A673 (cell line): ENCODE measurements around the gene ANKRD55. TPM values are rescaled to one million over a fixed set of nuclear protein-coding genes. Genes with fewer than 3 reads are reported as not detected.
"Not testable (repeated sequence)": the region's sequence is repeated elsewhere in the genome, so short reads cannot be mapped to it uniquely, and the experiment has no call there.

Source experiments
- BruUV-seq: library from RNA; stranded (reverse); fragments of 400-500 nt; replicated peaks from 2 replicates; lab custom pipeline; 2021; lab: Mats Ljungman, UMichigan
- CTCF ChIA-PET: fragments of 300-600 bp; sonication (Branson Sonifier 250); formaldehyde crosslinking; loops from one replicate; lab custom pipeline; 2022; ENCODE audit warnings: antibody characterized with exemption; lab: Charles Lee
- POLR2A ChIA-PET: fragments of 300-600 bp; sonication (Branson Sonifier 250); formaldehyde crosslinking; loops from one replicate; lab custom pipeline; 2022; ENCODE audit warnings: antibody characterized with exemption; ENCODE audit not compliant: low non-redundant PET; lab: Charles Lee
- DNase-seq: peaks from one replicate; pipeline ENCODE4 v3.0.0-alpha.2; 2015; ENCODE audit warnings: low spot score
- H3K27ac ChIP-seq: fragments of 200-600 bp; sonication (generic); 2 replicates; pipeline ENCODE4 v1.5.1; 2016; ENCODE audit warnings: mixed run types, low read depth, mild to moderate bottlenecking, mixed read lengths, antibody characterized with exemption, low read length; ENCODE audit not compliant: poor library complexity, severe bottlenecking
- H3K27me3 ChIP-seq: fragments of 200-600 bp; sonication (generic); replicated peaks from 2 replicates; pipeline ENCODE4 v1.6.1; 2017; ENCODE audit warnings: mixed run types, low read depth, mild to moderate bottlenecking, mixed read lengths, antibody characterized with exemption, low read length; ENCODE audit not compliant: insufficient read depth, poor library complexity
- H3K36me3 ChIP-seq: fragments of 200-600 bp; sonication (generic); 2 replicates; pipeline ENCODE4 v1.6.1; 2016; ENCODE audit warnings: mixed run types, mild to moderate bottlenecking, mixed read lengths, antibody characterized with exemption, low read length; ENCODE audit not compliant: insufficient read depth, poor library complexity, severe bottlenecking
- H3K4me1 ChIP-seq: fragments of 200-600 bp; sonication (generic); 2 replicates; pipeline ENCODE4 v1.6.1; 2017; ENCODE audit warnings: mixed run types, mild to moderate bottlenecking, mixed read lengths, antibody characterized with exemption, low read length; ENCODE audit not compliant: insufficient read depth, poor library complexity, severe bottlenecking
- H3K4me3 ChIP-seq: fragments of 200-600 bp; sonication (generic); 2 replicates; pipeline ENCODE4 v1.5.1; 2016; ENCODE audit warnings: low read depth, mixed run types, mild to moderate bottlenecking, mixed read lengths, low read length; ENCODE audit not compliant: poor library complexity, severe bottlenecking
- H3K9me3 ChIP-seq: fragments of 200-600 bp; sonication (generic); 2 replicates; pipeline ENCODE4 v1.6.1; 2016; ENCODE audit warnings: mixed run types, low read depth, mild to moderate bottlenecking, mixed read lengths, antibody characterized with exemption, low read length; ENCODE audit not compliant: poor library complexity, severe bottlenecking
- EZH2 ChIP-seq: fragments of 200-600 bp; sonication (generic); IDR thresholded peaks from 2 replicates; pipeline ENCODE4 v1.6.1; 2017; ENCODE audit warnings: borderline replicate concordance, low read depth, mild to moderate bottlenecking, mixed read lengths, antibody characterized with exemption, low read length; ENCODE audit not compliant: poor library complexity, severe bottlenecking
- intact Hi-C: fragments of 100-400 bp; cut with micrococcal nuclease; formaldehyde crosslinking; loops from one replicate; pipeline ENCODE4 v1.10.0; 2022; ENCODE audit not compliant: unreplicated experiment
- total RNA-seq: library from RNA; stranded (reverse); gene quantifications from 2 replicates; pipeline ENCODE4 v1.2.3, GENCODE V29; 2021
- TF ChIP-seq, protein P1 (sequence below): fragments of 300-800, 200-600 bp; sonication (generic); conservative IDR thresholded peaks from 2 replicates; pipeline ENCODE4 v1.5.1; 2017; ENCODE audit warnings: low read depth, mild to moderate bottlenecking, antibody characterized with exemption, low read length, moderate library complexity, mixed read lengths

Gene ANKRD55
- total RNA-seq, 1 experiment from 2014 or later = not detected

DNA sequence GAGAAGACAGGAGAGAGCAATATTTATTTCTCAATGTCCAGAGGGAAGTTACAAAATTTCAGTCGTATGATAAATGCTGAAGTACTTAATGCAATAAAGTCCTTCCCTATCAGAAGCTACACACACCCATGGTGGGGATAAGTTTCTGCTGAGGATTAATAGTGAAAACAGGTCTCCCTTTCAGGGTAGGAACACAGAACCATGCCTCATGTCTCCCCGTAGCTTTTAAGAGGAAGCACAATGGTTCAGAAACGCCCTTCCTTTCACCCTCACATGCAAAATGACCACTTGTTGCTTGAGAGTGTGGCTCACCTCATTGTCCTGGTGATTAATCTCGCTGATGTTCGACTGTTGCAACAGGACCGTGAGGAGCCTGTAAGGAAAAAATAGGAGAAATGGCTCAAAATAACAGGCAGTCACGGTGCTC is 73.6 kb downstream of the ANKRD55 start:
- intact Hi-C loops = no loop called here
- Histone ChIP-seq H3K36me3 (no peaks in the 10 kb centered on the region), H3K4me1 (no peaks in the 10 kb centered on the region), H3K4me3 (no peak overlapping the region), H3K9me3 (no peaks in the 10 kb centered on the region), H3K27ac (no peak overlapping the region), H3K27me3 (no peaks in the 10 kb centered on the region)
- no peak for TF ChIP-seq EZH2
- TF ChIP-seq, protein P1, sequence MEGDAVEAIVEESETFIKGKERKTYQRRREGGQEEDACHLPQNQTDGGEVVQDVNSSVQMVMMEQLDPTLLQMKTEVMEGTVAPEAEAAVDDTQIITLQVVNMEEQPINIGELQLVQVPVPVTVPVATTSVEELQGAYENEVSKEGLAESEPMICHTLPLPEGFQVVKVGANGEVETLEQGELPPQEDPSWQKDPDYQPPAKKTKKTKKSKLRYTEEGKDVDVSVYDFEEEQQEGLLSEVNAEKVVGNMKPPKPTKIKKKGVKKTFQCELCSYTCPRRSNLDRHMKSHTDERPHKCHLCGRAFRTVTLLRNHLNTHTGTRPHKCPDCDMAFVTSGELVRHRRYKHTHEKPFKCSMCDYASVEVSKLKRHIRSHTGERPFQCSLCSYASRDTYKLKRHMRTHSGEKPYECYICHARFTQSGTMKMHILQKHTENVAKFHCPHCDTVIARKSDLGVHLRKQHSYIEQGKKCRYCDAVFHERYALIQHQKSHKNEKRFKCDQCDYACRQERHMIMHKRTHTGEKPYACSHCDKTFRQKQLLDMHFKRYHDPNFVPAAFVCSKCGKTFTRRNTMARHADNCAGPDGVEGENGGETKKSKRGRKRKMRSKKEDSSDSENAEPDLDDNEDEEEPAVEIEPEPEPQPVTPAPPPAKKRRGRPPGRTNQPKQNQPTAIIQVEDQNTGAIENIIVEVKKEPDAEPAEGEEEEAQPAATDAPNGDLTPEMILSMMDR = no peak
- BruUV-seq = no TSS peak
- ChIA-PET CTCF (no interaction called here), POLR2A (no interaction called here)
- DNase-seq = no peak

DNA sequence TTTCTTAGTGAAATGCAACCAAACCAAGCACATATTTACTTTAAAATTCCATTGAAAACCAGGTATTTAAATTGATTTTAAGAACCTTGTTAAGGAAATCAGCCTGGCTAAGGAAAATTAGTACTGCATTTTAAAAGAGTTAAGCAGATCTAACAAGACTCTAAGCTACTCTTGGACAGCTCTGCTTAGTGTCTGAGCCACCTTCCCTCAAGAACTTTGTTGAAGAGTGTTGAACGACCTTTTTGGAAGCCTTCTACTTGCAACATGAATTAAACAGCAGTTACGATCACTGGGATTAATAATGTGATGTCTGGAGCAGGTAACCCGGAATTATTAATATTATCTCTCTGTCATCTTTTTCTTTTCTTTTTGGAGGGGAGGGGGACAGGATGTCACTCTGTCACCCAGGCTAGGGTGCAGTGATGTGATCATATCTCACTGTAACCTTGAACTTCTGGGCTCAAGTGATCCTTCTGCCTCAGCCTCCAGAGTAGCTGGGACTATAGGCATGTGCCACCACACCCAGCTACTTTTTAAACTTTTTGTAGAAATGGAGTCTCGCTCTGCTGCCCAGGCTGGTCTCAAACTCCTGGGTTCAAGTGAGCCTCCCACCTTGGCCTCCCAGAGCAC is 74.7 kb downstream of the ANKRD55 start:
- H3K27me3 ChIP-seq = no peaks in the 10 kb centered on the region
- no TSS peak for BruUV-seq
- TF ChIP-seq, protein P1 = no peak
- TF ChIP-seq EZH2 = no peak
- intact Hi-C loops = no loop called here
- no peak for DNase-seq
- ChIA-PET POLR2A (no interaction called here), CTCF (interaction anchor here (0.6 kb wide), 1 partner anchor 661 kb away, joined by 3 read pairs; no protein-coding TSS in a partner anchor)
- H3K27ac ChIP-seq = no peak overlapping the region
- no peaks in the 10 kb centered on the region for H3K4me1 ChIP-seq
- H3K36me3 ChIP-seq = no peaks in the 10 kb centered on the region
- no peak overlapping the region for H3K4me3 ChIP-seq
- no peaks in the 10 kb centered on the region for H3K9me3 ChIP-seq

DNA sequence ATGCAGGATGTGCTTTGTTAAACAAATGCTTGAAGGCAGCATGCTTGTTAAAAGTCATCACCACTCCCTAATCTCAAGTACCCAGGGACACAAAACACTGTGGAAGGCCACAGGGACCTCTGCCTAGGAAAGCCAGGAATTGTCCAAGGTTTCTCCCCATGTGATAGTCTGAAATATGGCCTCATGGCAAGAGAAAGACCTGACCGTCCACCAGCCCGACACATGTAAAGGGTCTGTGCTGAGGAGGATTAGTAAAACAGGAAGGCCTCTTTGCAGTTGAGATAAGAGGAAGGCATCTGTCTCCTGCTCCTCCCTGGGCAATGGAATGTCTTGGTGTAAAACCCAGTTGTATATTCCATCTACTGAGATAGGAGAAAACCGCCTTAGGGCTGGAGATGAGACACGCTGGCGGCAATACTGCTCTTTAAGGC is 75.9 kb downstream of the ANKRD55 start:
- DNase-seq, BruUV-seq, H3K27me3 ChIP-seq, intact Hi-C loops, H3K4me1 ChIP-seq, POLR2A ChIA-PET, H3K9me3 ChIP-seq, CTCF ChIA-PET, H3K27ac ChIP-seq, H3K36me3 ChIP-seq, H3K4me3 ChIP-seq: not testable (repeated sequence)

DNA sequence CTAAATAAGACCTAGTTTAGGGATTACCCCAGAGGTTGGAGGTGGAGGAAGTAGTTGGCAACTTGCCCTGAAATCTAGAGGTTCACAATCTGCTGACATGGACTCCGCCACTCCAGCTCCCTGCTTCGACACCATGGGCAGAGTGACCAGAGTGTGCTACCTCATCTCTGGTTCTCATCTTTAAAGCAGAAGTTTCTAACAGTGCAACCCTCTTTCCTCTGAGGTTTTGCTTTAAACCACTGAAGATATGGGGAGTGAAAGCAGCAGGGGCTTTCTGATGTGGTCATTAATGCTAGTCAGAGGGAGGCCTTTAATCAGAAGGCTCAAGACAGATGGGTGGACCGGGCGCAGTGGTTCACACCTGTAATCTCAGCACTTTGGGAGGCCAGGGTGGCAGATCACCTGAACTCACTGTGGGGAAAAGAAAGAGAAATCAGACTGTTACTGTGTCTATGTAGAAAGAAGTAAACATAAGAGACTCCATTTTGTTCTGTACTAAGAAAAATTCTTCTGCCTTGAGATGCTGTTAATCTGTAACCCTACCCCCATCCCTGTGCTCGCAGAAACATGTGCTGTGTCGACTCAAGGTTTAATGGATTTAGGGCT is 76.4 kb downstream of the ANKRD55 start:
- H3K27ac ChIP-seq, H3K9me3 ChIP-seq, BruUV-seq, POLR2A ChIA-PET, DNase-seq, H3K4me3 ChIP-seq, H3K27me3 ChIP-seq, H3K36me3 ChIP-seq, intact Hi-C loops, CTCF ChIA-PET, H3K4me1 ChIP-seq: not testable (repeated sequence)
